ENCODE data around the gene MSRB3. TPM values are rescaled to one million over a fixed set of nuclear protein-coding genes. Genes with fewer than 3 reads are reported as not detected.

MSRB3 gene
- total RNA-seq (2022) (31.1 and 35.1 TPM in 2 replicates), Bru-seq, nascent RNA (percentile 74 among the genes with signal in this experiment), BruChase-seq, experiment 1, labeled RNA remaining after a 6-hour chase (percentile 69 among the genes with signal in this experiment), BruChase-seq, experiment 2, labeled RNA remaining after a 2-hour chase (percentile 73 among the genes with signal in this experiment)
- long read RNA-seq, full-length matches to known transcripts = 53 of 82 reads
- long read RNA-seq, partial matches to known transcripts = 2 of 82 reads
- long read RNA-seq, other reads (novel, unspliced or antisense) = 27 of 82 reads

DNA sequence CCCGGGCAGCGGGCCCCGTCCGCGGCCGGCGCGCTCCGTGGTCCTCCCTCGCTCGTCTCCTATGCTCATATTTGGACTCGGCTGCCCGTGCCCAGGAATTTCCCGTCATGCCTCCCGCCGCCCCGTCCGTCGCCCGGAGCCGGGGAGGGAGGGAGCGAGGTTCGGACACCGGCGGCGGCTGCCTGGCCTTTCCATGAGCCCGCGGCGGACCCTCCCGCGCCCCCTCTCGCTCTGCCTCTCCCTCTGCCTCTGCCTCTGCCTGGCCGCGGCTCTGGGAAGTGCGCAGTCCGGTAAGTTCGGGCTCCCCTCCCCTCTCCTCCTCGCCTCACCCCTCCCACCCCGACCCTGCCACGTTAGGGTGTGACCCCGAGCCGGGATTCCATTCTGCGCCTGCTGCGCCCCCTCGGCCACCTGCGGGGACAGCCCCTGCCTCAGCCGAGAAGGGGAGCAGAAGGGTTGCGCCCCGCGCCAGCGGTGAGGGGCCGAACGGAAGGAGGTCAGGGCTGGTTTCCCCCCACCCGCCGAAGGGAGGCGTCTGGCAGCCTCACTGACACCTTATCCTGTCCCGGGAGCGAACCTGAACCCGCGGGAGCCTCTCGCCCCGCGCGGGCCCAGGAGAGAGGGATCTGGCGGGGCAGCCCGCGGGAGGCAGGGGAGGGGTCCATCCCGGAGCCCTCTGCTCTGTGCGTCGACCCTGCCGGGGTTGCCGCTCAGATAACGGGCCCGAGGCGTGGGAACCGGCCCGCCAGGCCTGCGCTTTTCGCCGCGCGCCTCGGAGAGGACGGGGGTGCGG, at the start of gene MSRB3:
Gene MSRB3, plus strand, starts transcription at position 108 of the 793 bp plus-strand sequence. CDS start 29,897 bp downstream, outside the sequence.
- H3K27ac Mint-ChIP-seq (ENCODE audit: low read depth, unreplicated experiment) = peak within 1 kb of the TSS; percentile 13

GRCh38 chr12:65229441-65229840, 49.0 kb upstream of the MSRB3 start:
- no peak for TF ChIP-seq CTCF (IDR thresholded peaks at IDR 0.05; ENCODE audit: unreplicated experiment)
- ChIA-PET POLR2A (interaction anchor here (0.7 to 6.5 kb wide), 3 partner anchors 22 to 59 kb away, joined by 3 to 58 read pairs (median 4); partner anchors contain the start of gene LEMD3), CTCF (interaction anchor here (0.6 to 0.7 kb wide), 3 partner anchors 70 to 875 kb away, joined by 3 to 4 read pairs (median 3); no protein-coding TSS in a partner anchor)
- H3K27me3 Mint-ChIP-seq (ENCODE audit: insufficient read depth, unreplicated experiment) = no peaks in the 10 kb centered on the region
- intact Hi-C loops (cut with micrococcal nuclease) = no loop called here
- peaks cover 9% of the 10 kb centered on the region for H3K9me3 Mint-ChIP-seq (ENCODE audit: unreplicated experiment)
- H3K4me3 Mint-ChIP-seq (ENCODE audit: unreplicated experiment) = no peak overlapping the region
- no TSS peak for BruUV-seq (replicated peaks)
- peaks cover 15% of the 10 kb centered on the region for H3K36me3 Mint-ChIP-seq (ENCODE audit: insufficient read depth, unreplicated experiment)
- DNase-seq (ENCODE audit: unreplicated experiment) = peak; percentile 73
- no peak overlapping the region for H3K27ac Mint-ChIP-seq (ENCODE audit: low read depth, unreplicated experiment)
- H3K4me1 Mint-ChIP-seq (ENCODE audit: insufficient read depth, unreplicated experiment) = peaks cover 17% of the 10 kb centered on the region

More for the DNA sequence above, at the start of gene MSRB3:
- H3K4me3 Mint-ChIP-seq (ENCODE audit: unreplicated experiment) = peak within 1 kb of the TSS; percentile 66
- intact Hi-C loops (cut with micrococcal nuclease) = loop anchor here (5.0 kb wide), 1 partner anchor 106 kb away; no protein-coding TSS in a partner anchor
- peaks cover 16% of the 10 kb centered on the region for H3K4me1 Mint-ChIP-seq (ENCODE audit: insufficient read depth, unreplicated experiment)
- H3K36me3 Mint-ChIP-seq (ENCODE audit: insufficient read depth, unreplicated experiment) = no peaks in the 10 kb centered on the region
- TF ChIP-seq CTCF (IDR thresholded peaks at IDR 0.05; ENCODE audit: unreplicated experiment) = peak; percentile 24
- POLR2A ChIA-PET = interaction anchor here (1.0 kb wide), 1 partner anchor 110 kb away, joined by 6 read pairs; the partner anchor contains the start of gene LEMD3
- peak; percentile 66 for DNase-seq (ENCODE audit: unreplicated experiment)
- BruUV-seq (replicated peaks) = no TSS peak
- H3K9me3 Mint-ChIP-seq (ENCODE audit: unreplicated experiment) = no peaks in the 10 kb centered on the region
- CTCF ChIA-PET = no interaction called here
- no peaks in the 10 kb centered on the region for H3K27me3 Mint-ChIP-seq (ENCODE audit: insufficient read depth, unreplicated experiment)

- CTCF ChIA-PET = interaction anchor here (0.6 to 6.3 kb wide), 19 partner anchors 8 to 1450 kb away, joined by 3 to 71 read pairs (median 4); partner anchors contain the start of gene LEMD3
- Mint-ChIP-seq H3K4me1 (ENCODE audit: insufficient read depth, unreplicated experiment) (peaks cover 17% of the 10 kb centered on the region), H3K27me3 (ENCODE audit: insufficient read depth, unreplicated experiment) (no peaks in the 10 kb centered on the region), H3K36me3 (ENCODE audit: insufficient read depth, unreplicated experiment) (peaks cover 9% of the 10 kb centered on the region), H3K4me3 (ENCODE audit: unreplicated experiment) (no peak overlapping the region), H3K27ac (ENCODE audit: low read depth, unreplicated experiment) (peak overlapping the region; percentile 29), H3K9me3 (ENCODE audit: unreplicated experiment) (no peaks in the 10 kb centered on the region)
- peak; percentile 29 for TF ChIP-seq CTCF (IDR thresholded peaks at IDR 0.05; ENCODE audit: unreplicated experiment)
- no TSS peak for BruUV-seq (replicated peaks)
- intact Hi-C loops (cut with micrococcal nuclease) = loop anchor here (1.0 to 10.0 kb wide), 4 partner anchors 62 to 428 kb away; partner anchors contain the start of gene WIF1
- DNase-seq (ENCODE audit: unreplicated experiment) = peak; percentile 28
- POLR2A ChIA-PET = interaction anchor here (0.9 to 6.5 kb wide), 4 partner anchors 38 to 342 kb away, joined by 3 to 58 read pairs (median 4); partner anchors contain the start of gene LEMD3
Observed at GRCh38 chr12:65232476-65233077, 45.9 kb upstream of the MSRB3 start.

Measured in MCF 10A (cell line).